HG03025 (cell line): ENCODE results near the gene YIPF2.
"Not testable (repeated sequence)": the region's sequence is repeated elsewhere in the genome, so short reads cannot be mapped to it uniquely, and the experiment has no call there.

Experiments
- ATAC-seq: cut with Tn5 transposase; IDR thresholded peaks from one replicate; pipeline ENCODE4 v1.9.1; 2021; ENCODE audit warnings: mild to moderate bottlenecking, moderate library complexity; ENCODE audit not compliant: unreplicated experiment, low FRiP score

Gene YIPF2

GRCh38 chr19:10943412-10943811, 15.0 kb upstream of the YIPF2 start:
- ATAC-seq, result not testable (repeated sequence)

GRCh38 chr19:10941649-10942048, 13.2 kb upstream of the YIPF2 start:
- not testable (repeated sequence) for ATAC-seq

GRCh38 chr19:10936661-10937084, 8.2 kb upstream of the YIPF2 start:
- ATAC-seq, result no peak

GRCh38 chr19:10935371-10936059, 7.1 kb upstream of the YIPF2 start:
- no peak for ATAC-seq

- no peak for ATAC-seq
Observed at GRCh38 chr19:10929402-10929794, 959 bp upstream of the YIPF2 start.

- ATAC-seq, result no peak
Observed at GRCh38 chr19:10927730-10928562, 493 bp downstream of the YIPF2 start.

GRCh38 chr19:10924597-10924996, 3.8 kb downstream of the YIPF2 start:
- no peak for ATAC-seq

GRCh38 chr19:10923260-10924112, 5.0 kb downstream of the YIPF2 start:
- ATAC-seq, result no peak

GRCh38 chr19:10922638-10923014, 5.8 kb downstream of the YIPF2 start:
- ATAC-seq, result no peak

GRCh38 chr19:10921910-10922637, 6.4 kb downstream of the YIPF2 start:
- ATAC-seq, result no peak

- ATAC-seq, result no peak
Observed at GRCh38 chr19:10921199-10921909, 7.1 kb downstream of the YIPF2 start.

GRCh38 chr19:10920781-10921180, 7.7 kb downstream of the YIPF2 start:
- no peak for ATAC-seq

- no peak for ATAC-seq
Observed at GRCh38 chr19:10920288-10920655, 8.2 kb downstream of the YIPF2 start.

- no peak for ATAC-seq
Observed at GRCh38 chr19:10919352-10920287, 8.8 kb downstream of the YIPF2 start.

- no peak for ATAC-seq
Observed at GRCh38 chr19:10918359-10918758, 10.1 kb downstream of the YIPF2 start.

GRCh38 chr19:10916602-10917001, 11.8 kb downstream of the YIPF2 start:
- ATAC-seq, result no peak

GRCh38 chr19:10915130-10916091, 13.0 kb downstream of the YIPF2 start:
- ATAC-seq, result no peak
